ENCODE measurements around the gene OGFOD2.

OGFOD2 gene

GRCh38 chr12:122987086-122987951 lies 12.3 kb downstream of the OGFOD2 start:
- TF ChIP-seq SIN3A (IDR thresholded peaks at IDR 0.05; ENCODE audit: borderline replicate concordance, insufficient read depth, low read length), result no peak
- no peak for TF ChIP-seq FOXP2 (optimal IDR thresholded peaks at IDR 0.05; ENCODE audit: borderline replicate concordance, extremely low read depth, extremely low read length, insufficient read depth)
- TF ChIP-seq POLR2AphosphoS5 (IDR thresholded peaks at IDR 0.05; ENCODE audit: low read depth, low read length), result no peak
- TF ChIP-seq REST (IDR thresholded peaks at IDR 0.05; ENCODE audit: insufficient read depth in 1 of 2, low read depth in 2 of 2, low read length in 2 of 2), result no peak
- no peak for TF ChIP-seq TAF1 (IDR thresholded peaks at IDR 0.05; ENCODE audit: borderline replicate concordance, insufficient read depth, low read length)

- TF ChIP-seq REST (IDR thresholded peaks at IDR 0.05; ENCODE audit: insufficient read depth in 1 of 2, low read depth in 2 of 2, low read length in 2 of 2) (no peak), FOXP2 (optimal IDR thresholded peaks at IDR 0.05; ENCODE audit: borderline replicate concordance, extremely low read depth, extremely low read length, insufficient read depth) (no peak), POLR2AphosphoS5 (IDR thresholded peaks at IDR 0.05; ENCODE audit: low read depth, low read length) (no peak), TAF1 (IDR thresholded peaks at IDR 0.05; ENCODE audit: borderline replicate concordance, insufficient read depth, low read length) (no peak), SIN3A (IDR thresholded peaks at IDR 0.05; ENCODE audit: borderline replicate concordance, insufficient read depth, low read length) (no peak)
Measured at GRCh38 chr12:122988036-122988435, 13.0 kb downstream of the OGFOD2 start.

GRCh38 chr12:122988612-122989212 lies 13.7 kb downstream of the OGFOD2 start:
- TF ChIP-seq REST (IDR thresholded peaks at IDR 0.05; ENCODE audit: insufficient read depth in 1 of 2, low read depth in 2 of 2, low read length in 2 of 2) (no peak), FOXP2 (optimal IDR thresholded peaks at IDR 0.05; ENCODE audit: borderline replicate concordance, extremely low read depth, extremely low read length, insufficient read depth) (no peak), SIN3A (IDR thresholded peaks at IDR 0.05; ENCODE audit: borderline replicate concordance, insufficient read depth, low read length) (no peak), TAF1 (IDR thresholded peaks at IDR 0.05; ENCODE audit: borderline replicate concordance, insufficient read depth, low read length) (no peak), POLR2AphosphoS5 (IDR thresholded peaks at IDR 0.05; ENCODE audit: low read depth, low read length) (no peak)

- TF ChIP-seq REST (IDR thresholded peaks at IDR 0.05; ENCODE audit: insufficient read depth in 1 of 2, low read depth in 2 of 2, low read length in 2 of 2), result no peak
- no peak for TF ChIP-seq SIN3A (IDR thresholded peaks at IDR 0.05; ENCODE audit: borderline replicate concordance, insufficient read depth, low read length)
- TF ChIP-seq POLR2AphosphoS5 (IDR thresholded peaks at IDR 0.05; ENCODE audit: low read depth, low read length), result no peak
- no peak for TF ChIP-seq TAF1 (IDR thresholded peaks at IDR 0.05; ENCODE audit: borderline replicate concordance, insufficient read depth, low read length)
- TF ChIP-seq FOXP2 (optimal IDR thresholded peaks at IDR 0.05; ENCODE audit: borderline replicate concordance, extremely low read depth, extremely low read length, insufficient read depth), result no peak
Measured at GRCh38 chr12:122989225-122989839, 14.3 kb downstream of the OGFOD2 start.

Measured in PFSK-1 (cell line).